Thyroid gland (tissue), 4 donors: ENCODE results near the gene PHF21A. TPM values are rescaled to one million over a fixed set of nuclear protein-coding genes. Genes with fewer than 3 reads are reported as not detected.

Experiments used
- DNase-seq, 2 donors: peaks; one replicate each; pipeline ENCODE4 v3.0.0-alpha.2; 2019
- H3K27ac ChIP-seq, 3 donors: fragments of 200-600 bp; sonication (generic); 1 replicate in 2 of 3; 2 replicates in 1 of 3; pipeline ENCODE4 v1.5.1; 2016 to 2019; ENCODE audit warnings: mild to moderate bottlenecking in 1 of 3, moderate library complexity in 1 of 3
- H3K27me3 ChIP-seq: fragments of 200-600 bp; sonication (generic); one replicate; pipeline ENCODE4 v1.5.1; 2019
- H3K36me3 ChIP-seq, 2 donors: fragments of 200-600 bp; sonication (generic); one replicate each; pipeline ENCODE4 v1.5.1; 2016 to 2019
- H3K4me1 ChIP-seq, 2 donors: fragments of 200-600 bp; sonication (generic); one replicate each; pipeline ENCODE4 v1.5.1; 2017 to 2019
- H3K4me3 ChIP-seq, 3 donors: fragments of 200-600 bp; sonication (generic); replicated peaks in 1 of 3; 1 replicate in 2 of 3; 2 replicates in 1 of 3; pipeline ENCODE4 v1.5.1; 2016; ENCODE audit warnings: mild to moderate bottlenecking in 1 of 3
- H3K9me3 ChIP-seq: fragments of 200-600 bp; sonication (generic); one replicate; pipeline ENCODE4 v1.5.1; 2017
- POLR2A ChIP-seq, 2 donors: fragments of 450-650 bp; IDR thresholded peaks; one replicate each; pipeline ENCODE4 v1.6.1; 2017; ENCODE audit warnings: antibody characterized with exemption in 2 of 2, mild to moderate bottlenecking in 2 of 2, moderate library complexity in 1 of 2
- WGBS, 2 donors: methylation state at CpG; one replicate each; pipeline ENCODE4 v1.1.5; 2017; 5-methylcytosine and 5-hydroxymethylcytosine counted together
- intact Hi-C: fragments of 100-400 bp; cut with DNase I; formaldehyde crosslinking; loops from one replicate; pipeline ENCODE4 v1.15.1; 2023
- total RNA-seq, 4 donors: library from RNA; depleted of rRNA; stranded (reverse); fragments of >200 nt; gene quantifications; one replicate each; pipeline ENCODE4 v1.2.3, GENCODE V29; 2016
- TF ChIP-seq, protein P1 (sequence below), 6 experiments: fragments of 200-600 bp in 3 of 6; fragments of 450-650 bp in 3 of 6; sonication (generic) in 3 of 6; IDR thresholded peaks; one replicate each; pipeline ENCODE4 v1.5.1; 2016 to 2019; ENCODE audit warnings: antibody characterized with exemption in 6 of 6, mild to moderate bottlenecking in 2 of 6, inconsistent platforms in 1 of 6, moderate library complexity in 1 of 6

Gene PHF21A
- total RNA-seq, 4 donors from 2014 or later: 26.2 to 95.7 (median 64.0) TPM

DNA sequence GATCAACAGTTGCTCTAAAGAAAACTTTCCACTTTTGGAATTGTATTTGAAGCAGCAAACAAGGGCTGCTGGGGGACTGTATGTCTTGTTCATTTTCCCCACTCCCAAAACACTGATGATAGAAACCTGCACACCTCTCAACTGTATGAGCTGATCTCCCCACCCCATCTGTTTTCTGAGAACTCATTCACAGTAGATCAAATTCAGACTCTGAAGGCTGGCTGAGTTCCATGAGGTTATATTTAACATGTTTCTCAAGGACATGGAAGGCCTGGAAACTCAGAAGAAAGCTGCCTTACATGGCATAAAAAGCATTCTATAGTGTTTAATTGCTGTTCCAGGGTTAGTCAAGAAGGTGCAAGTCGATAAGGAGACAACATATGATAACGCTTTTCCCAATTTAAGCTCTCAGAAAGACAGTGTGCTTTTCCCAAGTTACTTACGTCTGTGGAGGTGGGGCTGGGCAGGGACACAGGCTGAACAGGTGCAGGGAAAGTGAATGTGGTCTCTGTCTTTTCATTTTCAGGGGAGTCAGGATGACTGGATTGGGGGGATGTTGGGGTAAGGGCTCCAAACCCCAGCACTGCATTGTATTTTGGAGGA is 175.8 kb downstream of the PHF21A start:
- no peak for DNase-seq
- H3K36me3 ChIP-seq: peaks cover 26 to 35% of the 10 kb centered on the region in 2 donors
- H3K4me3 ChIP-seq: no peak overlapping the region
- no peaks in the 10 kb centered on the region for H3K9me3 ChIP-seq
- no peaks in the 10 kb centered on the region for H3K27me3 ChIP-seq
- H3K27ac ChIP-seq: no peak overlapping the region
- WGBS, 2 donors: 97 to 100% methylated on average over 3 of the region's 3 CpGs
- intact Hi-C loops: no loop called here
- no peaks in the 10 kb centered on the region for H3K4me1 ChIP-seq
- TF ChIP-seq, protein P1, sequence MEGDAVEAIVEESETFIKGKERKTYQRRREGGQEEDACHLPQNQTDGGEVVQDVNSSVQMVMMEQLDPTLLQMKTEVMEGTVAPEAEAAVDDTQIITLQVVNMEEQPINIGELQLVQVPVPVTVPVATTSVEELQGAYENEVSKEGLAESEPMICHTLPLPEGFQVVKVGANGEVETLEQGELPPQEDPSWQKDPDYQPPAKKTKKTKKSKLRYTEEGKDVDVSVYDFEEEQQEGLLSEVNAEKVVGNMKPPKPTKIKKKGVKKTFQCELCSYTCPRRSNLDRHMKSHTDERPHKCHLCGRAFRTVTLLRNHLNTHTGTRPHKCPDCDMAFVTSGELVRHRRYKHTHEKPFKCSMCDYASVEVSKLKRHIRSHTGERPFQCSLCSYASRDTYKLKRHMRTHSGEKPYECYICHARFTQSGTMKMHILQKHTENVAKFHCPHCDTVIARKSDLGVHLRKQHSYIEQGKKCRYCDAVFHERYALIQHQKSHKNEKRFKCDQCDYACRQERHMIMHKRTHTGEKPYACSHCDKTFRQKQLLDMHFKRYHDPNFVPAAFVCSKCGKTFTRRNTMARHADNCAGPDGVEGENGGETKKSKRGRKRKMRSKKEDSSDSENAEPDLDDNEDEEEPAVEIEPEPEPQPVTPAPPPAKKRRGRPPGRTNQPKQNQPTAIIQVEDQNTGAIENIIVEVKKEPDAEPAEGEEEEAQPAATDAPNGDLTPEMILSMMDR (IDR thresholded peaks at IDR 0.05): no peak
- no peak for TF ChIP-seq POLR2A (IDR thresholded peaks at IDR 0.05)

DNA sequence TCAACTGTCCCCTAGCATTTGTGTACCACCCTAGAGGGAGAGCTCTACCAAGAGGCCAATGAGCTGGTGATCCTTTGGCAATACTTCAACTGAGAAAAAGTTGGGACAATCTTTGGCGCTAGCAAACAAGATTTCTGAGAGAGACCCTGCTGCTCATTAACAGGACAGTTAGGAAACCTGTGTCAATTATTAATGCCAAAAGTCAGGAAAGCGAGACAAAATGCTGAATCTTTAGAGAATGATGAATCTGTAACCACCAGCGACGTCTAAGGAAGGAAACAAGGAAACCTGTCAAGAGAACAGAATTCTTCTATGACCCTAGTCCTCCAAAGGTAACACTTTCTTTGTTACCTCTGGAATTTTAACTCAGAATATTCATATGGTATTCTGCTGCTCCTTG is 178.9 kb downstream of the PHF21A start:
- H3K9me3 ChIP-seq: no peaks in the 10 kb centered on the region
- peaks cover 16 to 29% of the 10 kb centered on the region in 2 donors for H3K36me3 ChIP-seq
- intact Hi-C loops: no loop called here
- no peak overlapping the region for H3K4me3 ChIP-seq
- H3K27me3 ChIP-seq: no peaks in the 10 kb centered on the region
- DNase-seq: no peak
- TF ChIP-seq POLR2A (IDR thresholded peaks at IDR 0.05): no peak
- TF ChIP-seq, protein P1 (IDR thresholded peaks at IDR 0.05): no peak
- H3K27ac ChIP-seq: no peak overlapping the region
- H3K4me1 ChIP-seq: no peaks in the 10 kb centered on the region
- WGBS, 2 donors: 93 to 96% methylated on average over 4 of the region's 4 CpGs

DNA sequence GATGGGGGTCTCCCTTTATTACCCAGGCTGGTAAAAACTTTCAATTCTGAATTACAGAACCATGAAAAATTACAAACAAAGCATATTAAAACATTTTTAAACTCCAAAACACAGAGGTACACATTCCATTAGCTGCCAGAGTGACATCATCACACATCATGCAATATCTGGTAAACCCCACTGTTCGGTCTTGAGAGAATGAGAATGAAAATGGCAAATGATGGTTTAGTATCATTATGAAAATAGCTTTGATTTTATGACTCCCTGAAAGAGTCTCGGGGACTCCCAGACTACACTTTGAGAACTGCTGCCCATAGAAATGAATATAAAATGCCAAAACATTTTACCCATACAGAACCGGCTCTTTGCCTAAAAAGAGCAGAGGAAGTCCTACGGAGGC is 180.0 kb downstream of the PHF21A start:
- H3K27me3 ChIP-seq: no peaks in the 10 kb centered on the region
- no peak overlapping the region for H3K27ac ChIP-seq
- WGBS, 2 donors: 94 to 96% methylated on average over 4 of the region's 4 CpGs
- no peaks in the 10 kb centered on the region for H3K9me3 ChIP-seq
- TF ChIP-seq POLR2A (IDR thresholded peaks at IDR 0.05): no peak
- TF ChIP-seq, protein P1 (IDR thresholded peaks at IDR 0.05): no peak
- H3K36me3 ChIP-seq: peaks cover 16 to 24% of the 10 kb centered on the region in 2 donors
- intact Hi-C loops: no loop called here
- DNase-seq: no peak
- no peaks in the 10 kb centered on the region for H3K4me1 ChIP-seq
- H3K4me3 ChIP-seq: no peak overlapping the region

DNA sequence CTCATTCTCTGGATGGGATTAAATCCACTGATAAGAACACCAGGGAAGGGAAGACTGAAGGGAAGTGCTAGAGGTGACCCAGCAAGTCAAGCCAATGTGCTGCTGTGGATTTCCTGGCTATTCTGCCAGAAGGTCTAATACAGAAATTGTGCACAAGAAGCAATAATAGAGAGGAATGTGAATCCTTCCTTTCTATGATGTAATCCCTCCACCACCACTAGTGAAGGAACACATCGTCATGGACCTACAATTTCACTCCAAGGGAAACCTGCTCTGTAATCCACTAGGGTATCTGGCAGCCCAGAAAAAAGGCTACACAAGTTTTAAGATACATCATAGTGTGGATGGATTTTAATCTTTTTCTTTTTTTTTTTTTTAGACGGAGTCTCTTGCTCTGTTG is 181.4 kb downstream of the PHF21A start:
- H3K27ac ChIP-seq: no peak overlapping the region
- H3K27me3 ChIP-seq: no peaks in the 10 kb centered on the region
- intact Hi-C loops: no loop called here
- no peaks in the 10 kb centered on the region for H3K4me1 ChIP-seq
- 78 to 90% methylated on average over 2 of the region's 2 CpGs for WGBS, 2 donors
- peaks cover 20 to 22% of the 10 kb centered on the region in 2 donors for H3K36me3 ChIP-seq
- no peak overlapping the region for H3K4me3 ChIP-seq
- DNase-seq: no peak
- no peaks in the 10 kb centered on the region for H3K9me3 ChIP-seq
- TF ChIP-seq, protein P1 (IDR thresholded peaks at IDR 0.05): no peak
- TF ChIP-seq POLR2A (IDR thresholded peaks at IDR 0.05): no peak

DNA sequence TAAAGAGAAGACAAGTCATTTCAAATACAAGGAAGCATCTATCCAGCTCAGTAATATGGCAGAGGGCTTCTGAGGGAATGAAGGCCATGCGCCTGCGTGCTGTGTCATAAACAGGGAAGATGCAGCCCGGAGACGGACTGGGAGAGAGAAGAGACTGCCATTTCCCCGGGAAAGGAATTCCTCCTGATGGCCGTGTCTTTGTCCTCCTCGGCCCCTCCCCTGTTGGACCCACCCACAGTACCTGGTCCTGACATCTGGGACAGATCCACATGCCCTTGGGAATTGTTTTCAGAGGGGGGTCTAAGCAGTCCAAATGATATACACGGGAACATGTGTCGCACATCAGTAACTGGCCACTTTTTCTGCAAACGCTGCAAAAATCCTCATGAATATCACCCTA is 183.3 kb downstream of the PHF21A start:
- intact Hi-C loops: no loop called here
- Histone ChIP-seq H3K27me3 (no peaks in the 10 kb centered on the region), H3K36me3 (peaks cover 31 to 36% of the 10 kb centered on the region in 2 donors), H3K27ac (no peak overlapping the region), H3K9me3 (no peaks in the 10 kb centered on the region), H3K4me3 (no peak overlapping the region), H3K4me1 (no peaks in the 10 kb centered on the region)
- no peak for TF ChIP-seq POLR2A (IDR thresholded peaks at IDR 0.05)
- TF ChIP-seq, protein P1 (IDR thresholded peaks at IDR 0.05): no peak
- 94 to 95% methylated on average over 10 of the region's 10 CpGs for WGBS, 2 donors
- no peak for DNase-seq
